Measurements from ENCODE around the gene KCNS3.

Gene KCNS3

GRCh38 chr2:17850151-17850550, 28.3 kb upstream of the KCNS3 start:
- Histone ChIP-seq H3K36me3 (ENCODE audit: insufficient read depth, low read length) (no peaks in the 10 kb centered on the region), H3K9me3 (ENCODE audit: insufficient read depth, low read depth, low read length) (no peaks in the 10 kb centered on the region), H2AFZ (ENCODE audit: low read length) (no peak overlapping the region), H3K4me2 (ENCODE audit: low read depth, low read length, poor library complexity, severe bottlenecking) (no peak overlapping the region), H3K4me1 (ENCODE audit: insufficient read depth, low read length, poor library complexity, severe bottlenecking) (no peaks in the 10 kb centered on the region), H3K27me3 (ENCODE audit: insufficient read depth, low read length, poor library complexity, severe bottlenecking) (no peaks in the 10 kb centered on the region), H3K79me2 (ENCODE audit: insufficient read depth, low read length) (no peaks in the 10 kb centered on the region), H4K20me1 (ENCODE audit: insufficient read depth, low read length, poor library complexity, severe bottlenecking) (no peaks in the 10 kb centered on the region), H3K9ac (ENCODE audit: low read depth, low read length, poor library complexity, severe bottlenecking) (no peak overlapping the region), H3K9me2 (replicated peaks; ENCODE audit: low read depth, low read length) (no peaks in the 10 kb centered on the region), H3F3A (ENCODE audit: low read depth) (no peaks in the 10 kb centered on the region), H3K4me3 (ENCODE audit: low read length, poor library complexity, severe bottlenecking) (no peak overlapping the region)
- TF ChIP-seq EZH2phosphoT487 (IDR thresholded peaks at IDR 0.05; ENCODE audit: borderline replicate concordance) (no peak), CTCF (conservative IDR thresholded peaks at IDR 0.05; ENCODE audit: low read length) (no peak)

GRCh38 chr2:17851731-17852585, 26.5 kb upstream of the KCNS3 start:
- Histone ChIP-seq H4K20me1 (ENCODE audit: insufficient read depth, low read length, poor library complexity, severe bottlenecking) (no peaks in the 10 kb centered on the region), H3K36me3 (ENCODE audit: insufficient read depth, low read length) (no peaks in the 10 kb centered on the region), H3F3A (ENCODE audit: low read depth) (no peaks in the 10 kb centered on the region), H3K79me2 (ENCODE audit: insufficient read depth, low read length) (no peaks in the 10 kb centered on the region), H3K4me3 (ENCODE audit: low read length, poor library complexity, severe bottlenecking) (no peak overlapping the region), H3K4me2 (ENCODE audit: low read depth, low read length, poor library complexity, severe bottlenecking) (no peak overlapping the region), H2AFZ (ENCODE audit: low read length) (no peak overlapping the region; the same call in 1 of the 2 replicates), H3K9me3 (ENCODE audit: insufficient read depth, low read depth, low read length) (no peaks in the 10 kb centered on the region), H3K9me2 (replicated peaks; ENCODE audit: low read depth, low read length) (no peaks in the 10 kb centered on the region), H3K4me1 (ENCODE audit: insufficient read depth, low read length, poor library complexity, severe bottlenecking) (no peaks in the 10 kb centered on the region), H3K9ac (ENCODE audit: low read depth, low read length, poor library complexity, severe bottlenecking) (no peak overlapping the region), H3K27me3 (ENCODE audit: insufficient read depth, low read length, poor library complexity, severe bottlenecking) (no peaks in the 10 kb centered on the region)
- TF ChIP-seq EZH2phosphoT487 (IDR thresholded peaks at IDR 0.05; ENCODE audit: borderline replicate concordance), result no peak
- TF ChIP-seq CTCF (conservative IDR thresholded peaks at IDR 0.05; ENCODE audit: low read length), result peak; percentile 88

- no peaks in the 10 kb centered on the region for H3K4me1 ChIP-seq (ENCODE audit: insufficient read depth, low read length, poor library complexity, severe bottlenecking)
- H3K9me2 ChIP-seq (replicated peaks; ENCODE audit: low read depth, low read length), result no peaks in the 10 kb centered on the region
- H3K4me2 ChIP-seq (ENCODE audit: low read depth, low read length, poor library complexity, severe bottlenecking), result no peak overlapping the region
- no peak overlapping the region for H3K9ac ChIP-seq (ENCODE audit: low read depth, low read length, poor library complexity, severe bottlenecking)
- TF ChIP-seq EZH2phosphoT487 (IDR thresholded peaks at IDR 0.05; ENCODE audit: borderline replicate concordance) (no peak), CTCF (conservative IDR thresholded peaks at IDR 0.05; ENCODE audit: low read length) (no peak)
- no peaks in the 10 kb centered on the region for H3K36me3 ChIP-seq (ENCODE audit: insufficient read depth, low read length)
- H3F3A ChIP-seq (ENCODE audit: low read depth), result no peaks in the 10 kb centered on the region
- no peaks in the 10 kb centered on the region for H3K79me2 ChIP-seq (ENCODE audit: insufficient read depth, low read length)
- no peaks in the 10 kb centered on the region for H3K27me3 ChIP-seq (ENCODE audit: insufficient read depth, low read length, poor library complexity, severe bottlenecking)
- H3K9me3 ChIP-seq (ENCODE audit: insufficient read depth, low read depth, low read length), result no peaks in the 10 kb centered on the region
- H4K20me1 ChIP-seq (ENCODE audit: insufficient read depth, low read length, poor library complexity, severe bottlenecking), result no peaks in the 10 kb centered on the region
- H2AFZ ChIP-seq (ENCODE audit: low read length), result no peak overlapping the region
- no peak overlapping the region for H3K4me3 ChIP-seq (ENCODE audit: low read length, poor library complexity, severe bottlenecking)
Observed at GRCh38 chr2:17853799-17854198, 24.7 kb upstream of the KCNS3 start.

All from Loucy (cell line).